ENCODE results near the gene CFAP74.

DNA sequence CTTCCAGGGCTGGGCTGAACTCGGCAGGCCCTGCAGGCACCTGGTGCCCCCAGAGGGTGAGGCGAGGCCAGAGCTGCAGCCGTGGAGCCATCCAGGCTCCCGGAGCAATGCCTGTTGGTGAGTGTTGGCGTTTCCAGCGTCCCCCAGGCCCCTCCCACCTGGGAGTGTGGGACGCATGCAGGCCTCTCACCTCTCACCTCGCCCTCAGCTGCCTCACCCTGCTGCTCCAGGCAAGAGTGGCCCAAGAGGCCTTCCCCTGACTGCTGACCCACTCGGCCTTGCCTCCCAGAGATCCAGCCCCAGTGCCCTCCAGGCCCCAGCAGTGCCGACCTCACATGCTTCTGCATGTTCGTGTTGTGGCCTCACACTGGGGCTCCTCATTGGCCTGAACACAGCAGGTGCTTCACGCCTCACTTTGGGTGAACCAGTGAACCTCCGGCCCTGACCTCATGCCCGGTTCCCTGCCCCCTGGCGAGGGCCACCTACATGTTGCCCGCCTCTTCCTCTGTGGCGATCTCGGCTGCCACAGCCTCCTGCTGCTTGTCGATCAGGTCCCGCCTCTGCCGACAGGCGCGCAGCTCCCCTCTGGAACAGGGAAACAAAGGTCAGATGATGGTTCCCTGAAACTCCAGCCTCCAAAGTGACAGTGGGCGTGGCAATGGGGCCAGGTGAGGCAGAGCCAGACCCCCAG is 17.0 kb downstream of the CFAP74 start:
- TF ChIP-seq, protein P1, sequence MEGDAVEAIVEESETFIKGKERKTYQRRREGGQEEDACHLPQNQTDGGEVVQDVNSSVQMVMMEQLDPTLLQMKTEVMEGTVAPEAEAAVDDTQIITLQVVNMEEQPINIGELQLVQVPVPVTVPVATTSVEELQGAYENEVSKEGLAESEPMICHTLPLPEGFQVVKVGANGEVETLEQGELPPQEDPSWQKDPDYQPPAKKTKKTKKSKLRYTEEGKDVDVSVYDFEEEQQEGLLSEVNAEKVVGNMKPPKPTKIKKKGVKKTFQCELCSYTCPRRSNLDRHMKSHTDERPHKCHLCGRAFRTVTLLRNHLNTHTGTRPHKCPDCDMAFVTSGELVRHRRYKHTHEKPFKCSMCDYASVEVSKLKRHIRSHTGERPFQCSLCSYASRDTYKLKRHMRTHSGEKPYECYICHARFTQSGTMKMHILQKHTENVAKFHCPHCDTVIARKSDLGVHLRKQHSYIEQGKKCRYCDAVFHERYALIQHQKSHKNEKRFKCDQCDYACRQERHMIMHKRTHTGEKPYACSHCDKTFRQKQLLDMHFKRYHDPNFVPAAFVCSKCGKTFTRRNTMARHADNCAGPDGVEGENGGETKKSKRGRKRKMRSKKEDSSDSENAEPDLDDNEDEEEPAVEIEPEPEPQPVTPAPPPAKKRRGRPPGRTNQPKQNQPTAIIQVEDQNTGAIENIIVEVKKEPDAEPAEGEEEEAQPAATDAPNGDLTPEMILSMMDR (tag by site-specific recombination; IDR thresholded peaks at IDR 0.05) = no peak
- TF ChIP-seq ZNF670 (tag by site-specific recombination; IDR thresholded peaks at IDR 0.05; ENCODE audit: low read depth) = no peak
